MM.1S (cell line): Measurements from ENCODE around the gene ADIRF.
"Not testable (repeated sequence)": the region's sequence is repeated elsewhere in the genome, so short reads cannot be mapped to it uniquely, and the experiment has no call there.

ENCODE experiments used
- DNase-seq: peaks from one replicate; pipeline ENCODE4 v3.0.0-alpha.2; 2015
- H2AFZ ChIP-seq: fragments of 300-600 bp; sonication (generic); 2 replicates; pipeline ENCODE4 v1.6.0; 2016; ENCODE audit warnings: antibody characterized with exemption, low read length
- H3F3A ChIP-seq: fragments of 300-600 bp; sonication (generic); 2 replicates; pipeline ENCODE4 v1.6.1; 2016; ENCODE audit warnings: mild to moderate bottlenecking, antibody characterized with exemption, low read length, moderate library complexity, mixed read lengths; ENCODE audit not compliant: insufficient read depth
- H3K27ac ChIP-seq: fragments of 300-600 bp; sonication (generic); 2 replicates; pipeline ENCODE4 v1.5.1; 2016; ENCODE audit warnings: mild to moderate bottlenecking, low read length
- H3K27me3 ChIP-seq: fragments of 300-600 bp; sonication (generic); replicated peaks from 2 replicates; pipeline ENCODE4 v1.6.0; 2016; ENCODE audit warnings: low read length; ENCODE audit not compliant: insufficient read depth
- H3K36me3 ChIP-seq: fragments of 300-600 bp; sonication (generic); replicated peaks from 2 replicates; pipeline ENCODE4 v1.6.1; 2016; ENCODE audit warnings: mild to moderate bottlenecking, low read length, mixed read lengths; ENCODE audit not compliant: insufficient read depth
- H3K4me1 ChIP-seq: fragments of 300-600 bp; sonication (generic); 2 replicates; pipeline ENCODE4 v1.6.1; 2016; ENCODE audit warnings: low read length, mixed read lengths
- H3K4me2 ChIP-seq: fragments of 300-600 bp; sonication (generic); 2 replicates; pipeline ENCODE4 v1.6.0; 2016; ENCODE audit warnings: low read depth, low read length
- H3K4me3 ChIP-seq: fragments of 300-600 bp; sonication (generic); 2 replicates; pipeline ENCODE4 v1.5.1; 2016; ENCODE audit warnings: low read length, mixed read lengths
- H3K79me2 ChIP-seq: fragments of 300-600 bp; sonication (generic); 2 replicates; pipeline ENCODE4 v1.6.1; 2016; ENCODE audit warnings: mixed run types, low read length, mixed read lengths
- H3K9ac ChIP-seq: fragments of 300-600 bp; sonication (generic); 2 replicates; pipeline ENCODE4 v1.6.1; 2016; ENCODE audit warnings: low read length, mixed read lengths
- H3K9me2 ChIP-seq: fragments of 300-600 bp; sonication (generic); replicated peaks from 2 replicates; pipeline ENCODE4 v1.6.1; 2016; ENCODE audit warnings: mild to moderate bottlenecking, low read length, mixed read lengths; ENCODE audit not compliant: insufficient read depth
- H3K9me3 ChIP-seq: fragments of 300-600 bp; sonication (generic); replicated peaks from 2 replicates; pipeline ENCODE4 v1.6.1; 2016; ENCODE audit warnings: mild to moderate bottlenecking, low read length, mixed read lengths; ENCODE audit not compliant: insufficient read depth
- H4K20me1 ChIP-seq: fragments of 300-600 bp; sonication (generic); 2 replicates; pipeline ENCODE4 v1.6.1; 2016; ENCODE audit warnings: mild to moderate bottlenecking, low read length, moderate library complexity, mixed read lengths; ENCODE audit not compliant: insufficient read depth
- CTCF ChIP-seq: fragments of 300-600 bp; sonication (generic); IDR thresholded peaks from 2 replicates; pipeline ENCODE4 v1.5.1; 2016; ENCODE audit warnings: antibody characterized with exemption, low read length, mixed read lengths
- EZH2 ChIP-seq: fragments of 300-600 bp; sonication (generic); optimal IDR thresholded peaks from 2 replicates; pipeline ENCODE3; 2017; ENCODE audit warnings: low read depth, mild to moderate bottlenecking, antibody characterized with exemption, low read length, mixed read lengths
- EZH2phosphoT487 ChIP-seq: fragments of 300-600 bp; sonication (generic); IDR thresholded peaks from 2 replicates; pipeline ENCODE4 v1.6.1; 2018; ENCODE audit warnings: antibody characterized with exemption, low read length

ADIRF gene

GRCh38 chr10:86979296-86979818 is 11.1 kb downstream of the ADIRF start:
- Histone ChIP-seq H3K9me3 (no peaks in the 10 kb centered on the region), H3K9ac (no peak overlapping the region), H3K4me3 (no peak overlapping the region), H3F3A (no peaks in the 10 kb centered on the region), H3K4me1 (no peaks in the 10 kb centered on the region), H3K4me2 (no peak overlapping the region), H4K20me1 (no peaks in the 10 kb centered on the region), H2AFZ (no peak overlapping the region), H3K27me3 (no peaks in the 10 kb centered on the region), H3K27ac (no peak overlapping the region), H3K79me2 (no peaks in the 10 kb centered on the region), H3K36me3 (no peaks in the 10 kb centered on the region), H3K9me2 (no peaks in the 10 kb centered on the region)
- DNase-seq: no peak
- no peak for TF ChIP-seq CTCF

- H3K27ac ChIP-seq: no peak overlapping the region
These were observed 11.7 kb downstream of the ADIRF start for GRCh38 chr10:86979977-86980448.

GRCh38 chr10:86981020-86981419 is 12.7 kb downstream of the ADIRF start:
- not testable (repeated sequence) for H3K4me2 ChIP-seq, H3K27ac ChIP-seq, DNase-seq, H3K4me3 ChIP-seq, H3K36me3 ChIP-seq, H3K9ac ChIP-seq, H4K20me1 ChIP-seq, H3F3A ChIP-seq, H3K9me3 ChIP-seq, H3K9me2 ChIP-seq, H3K27me3 ChIP-seq, H3K79me2 ChIP-seq, H2AFZ ChIP-seq, H3K4me1 ChIP-seq

More at GRCh38 chr10:86979977-86980448, 11.7 kb downstream of the ADIRF start:
- no peak for DNase-seq
- no peaks in the 10 kb centered on the region for H3F3A ChIP-seq
- H3K4me1 ChIP-seq: no peaks in the 10 kb centered on the region
- no peaks in the 10 kb centered on the region for H3K27me3 ChIP-seq
- H3K79me2 ChIP-seq: no peaks in the 10 kb centered on the region
- TF ChIP-seq CTCF (no peak), EZH2phosphoT487 (no peak), EZH2 (no peak)
- H2AFZ ChIP-seq: no peak overlapping the region
- H3K9me3 ChIP-seq: no peaks in the 10 kb centered on the region
- H3K9me2 ChIP-seq: no peaks in the 10 kb centered on the region
- no peak overlapping the region for H3K9ac ChIP-seq
- H3K4me2 ChIP-seq: no peak overlapping the region
- no peaks in the 10 kb centered on the region for H3K36me3 ChIP-seq
- H3K4me3 ChIP-seq: no peak overlapping the region
- H4K20me1 ChIP-seq: no peaks in the 10 kb centered on the region

- no peaks in the 10 kb centered on the region for H3K9me2 ChIP-seq
- H3K4me3 ChIP-seq: no peak overlapping the region
- H3F3A ChIP-seq: no peaks in the 10 kb centered on the region
- no peaks in the 10 kb centered on the region for H3K9me3 ChIP-seq
- TF ChIP-seq CTCF (no peak), EZH2 (no peak), EZH2phosphoT487 (no peak)
- no peaks in the 10 kb centered on the region for H3K36me3 ChIP-seq
- no peak overlapping the region for H2AFZ ChIP-seq
- H3K9ac ChIP-seq: no peak overlapping the region
- H3K4me2 ChIP-seq: no peak overlapping the region
- DNase-seq: no peak
- H3K27me3 ChIP-seq: no peaks in the 10 kb centered on the region
- H3K4me1 ChIP-seq: no peaks in the 10 kb centered on the region
- no peak overlapping the region for H3K27ac ChIP-seq
- no peaks in the 10 kb centered on the region for H4K20me1 ChIP-seq
- H3K79me2 ChIP-seq: no peaks in the 10 kb centered on the region
These were observed 13.4 kb downstream of the ADIRF start for GRCh38 chr10:86981716-86982115.

GRCh38 chr10:86984498-86984897 is 16.2 kb downstream of the ADIRF start:
- H3K27ac ChIP-seq, H3K27me3 ChIP-seq, DNase-seq, H3F3A ChIP-seq, H3K9me3 ChIP-seq, H3K4me2 ChIP-seq, H3K79me2 ChIP-seq, H2AFZ ChIP-seq, H3K9ac ChIP-seq, H4K20me1 ChIP-seq, H3K9me2 ChIP-seq, H3K4me1 ChIP-seq, H3K36me3 ChIP-seq, H3K4me3 ChIP-seq: not testable (repeated sequence)
